Gastroesophageal sphincter (tissue), 4 donors: Measurements from ENCODE around the gene C3orf20. TPM values are rescaled to one million over a fixed set of nuclear protein-coding genes. Genes with fewer than 3 reads are reported as not detected.

Source experiments
- ATAC-seq: fragments of 150-250 bp; one replicate; pipeline ENCODE4 v1.9.1; 2016; ENCODE audit warnings: mild to moderate bottlenecking, moderate library complexity
- H3K27ac ChIP-seq, 4 donors: fragments of 200-600 bp; sonication (generic) in 3 of 4; 1 replicate in 3 of 4; 2 replicates in 1 of 4; pipeline ENCODE4 v1.5.1; 2016 to 2019
- H3K27me3 ChIP-seq: fragments of 200-600 bp; sonication (generic); one replicate; pipeline ENCODE4 v1.5.1; 2019
- H3K36me3 ChIP-seq, 2 donors: fragments of 200-600 bp; sonication (generic); one replicate each; pipeline ENCODE4 v1.5.1; 2019; ENCODE audit warnings: control low read depth in 1 of 2
- H3K4me1 ChIP-seq, 3 donors: fragments of 200-600 bp; sonication (generic); 1 replicate in 2 of 3; 2 replicates in 1 of 3; pipeline ENCODE4 v1.5.1; 2016 to 2019; ENCODE audit warnings: control low read depth in 2 of 3
- H3K4me3 ChIP-seq, 2 donors: fragments of 200-600 bp; sonication (generic); one replicate each; pipeline ENCODE4 v1.5.1; 2019; ENCODE audit warnings: mild to moderate bottlenecking in 1 of 2, moderate library complexity in 1 of 2
- H3K9me3 ChIP-seq, 3 donors: fragments of 200-600 bp; sonication (generic); one replicate each; pipeline ENCODE4 v1.5.1; 2017 to 2019; ENCODE audit warnings: control low read depth in 2 of 3
- CTCF ChIP-seq, 4 experiments: fragments of 200-600 bp in 2 of 4; fragments of 450-650 bp in 2 of 4; sonication (generic) in 1 of 4; IDR thresholded peaks; one replicate each; pipeline ENCODE4 v1.5.1; 2017 to 2019; ENCODE audit warnings: antibody characterized with exemption in 4 of 4, mild to moderate bottlenecking in 2 of 4, moderate library complexity in 2 of 4
- EP300 ChIP-seq: sonication (generic); formaldehyde crosslinking; IDR thresholded peaks from one replicate; pipeline ENCODE4 v1.6.1; 2017; ENCODE audit warnings: antibody characterized with exemption, mild to moderate bottlenecking
- POLR2A ChIP-seq, 2 donors: fragments of 450-650 bp; IDR thresholded peaks; one replicate each; pipeline ENCODE4 v1.6.1; 2017; ENCODE audit warnings: antibody characterized with exemption in 2 of 2, mild to moderate bottlenecking in 2 of 2, moderate library complexity in 1 of 2
- POLR2AphosphoS5 ChIP-seq: sonication (generic); formaldehyde crosslinking; IDR thresholded peaks from one replicate; pipeline ENCODE4 v1.6.1; 2017; ENCODE audit warnings: antibody characterized with exemption
- WGBS, 2 donors: methylation state at CpG; one replicate each; pipeline ENCODE4 v1.1.5; 2018; ENCODE audit warnings: low coverage in 1 of 2; 5-methylcytosine and 5-hydroxymethylcytosine counted together
- total RNA-seq, 4 donors: library from RNA; depleted of rRNA; stranded (reverse); fragments of >200 nt; gene quantifications; one replicate each; pipeline ENCODE4 v1.1.0, GENCODE V29; 2016

Gene C3orf20
- total RNA-seq, 4 donors from 2014 or later, result 0.13 TPM; not detected in 3

DNA sequence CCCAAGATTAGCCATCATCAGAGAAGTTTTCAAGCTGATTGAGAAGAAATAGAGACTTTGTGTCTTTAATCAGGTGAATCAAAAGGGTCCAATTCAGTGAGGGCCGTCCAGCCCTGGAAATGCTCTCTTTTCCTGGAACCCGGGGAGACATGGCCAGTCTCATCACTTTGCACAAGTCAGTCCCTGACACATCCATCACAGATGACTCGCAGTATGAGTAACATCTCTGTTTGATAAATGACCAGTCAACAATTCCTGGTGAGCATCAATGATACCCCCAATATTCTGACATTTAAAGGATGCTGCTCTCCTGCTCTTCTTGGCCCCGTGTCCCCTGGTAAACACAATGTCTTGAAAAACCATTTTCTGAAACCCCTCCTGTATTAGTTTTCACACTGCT is 26.7 kb downstream of the C3orf20 start:
- TF ChIP-seq POLR2A (IDR thresholded peaks at IDR 0.05) (no peak), EP300 (no peak), CTCF (IDR thresholded peaks at IDR 0.05) (no peak), POLR2AphosphoS5 (no peak)
- ATAC-seq, result no peak

GRCh38 chr3:14703128-14703750 is 28.3 kb downstream of the C3orf20 start:
- 60% methylated on average over 1 of the region's 9 CpGs; no CpG with 5 or more reads in 1 of the 2 donors for WGBS, 2 donors
- ATAC-seq, result no peak

More for the DNA sequence above, 26.7 kb downstream of the C3orf20 start:
- Histone ChIP-seq H3K4me3 (no peak overlapping the region), H3K9me3 (no peaks in the 10 kb centered on the region), H3K36me3 (no peaks in the 10 kb centered on the region), H3K27me3 (no peaks in the 10 kb centered on the region), H3K4me1 (no peaks in the 10 kb centered on the region), H3K27ac (no peak overlapping the region)
- 83 to 100% methylated on average over 1 of the region's 4 CpGs for WGBS, 2 donors

DNA sequence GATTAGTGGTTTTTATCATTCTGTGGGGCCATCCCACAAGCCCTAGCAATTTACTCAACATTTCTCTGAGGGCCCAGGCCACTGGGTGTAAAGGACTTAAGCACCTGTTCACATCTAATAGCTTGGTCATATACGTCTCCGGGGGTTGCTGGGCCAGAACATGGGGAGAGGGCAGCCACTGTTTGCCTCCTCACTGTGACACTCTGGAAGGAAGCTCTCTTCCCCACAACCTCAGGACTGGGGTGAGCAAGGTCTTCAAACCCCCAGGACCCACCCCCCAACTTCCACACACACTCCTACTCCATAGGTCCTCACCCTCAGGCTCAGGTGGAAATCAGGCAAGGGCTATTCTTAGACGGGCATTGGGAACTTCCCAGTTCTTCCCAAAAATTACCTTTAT is 28.9 kb downstream of the C3orf20 start:
- Histone ChIP-seq H3K4me1 (no peaks in the 10 kb centered on the region), H3K36me3 (no peaks in the 10 kb centered on the region), H3K4me3 (no peak overlapping the region), H3K27ac (no peak overlapping the region), H3K27me3 (no peaks in the 10 kb centered on the region), H3K9me3 (peaks cover 0 to 9% (median 0%) of the 10 kb centered on the region in 3 donors)
- WGBS, 2 donors, result 67% methylated on average over 2 of the region's 3 CpGs; no CpG with 5 or more reads in 1 of the 2 donors
- TF ChIP-seq POLR2AphosphoS5, result no peak
- TF ChIP-seq CTCF (IDR thresholded peaks at IDR 0.05), result no peak
- TF ChIP-seq POLR2A (IDR thresholded peaks at IDR 0.05), result no peak
- TF ChIP-seq EP300, result no peak
- no peak for ATAC-seq

More at GRCh38 chr3:14703128-14703750, 28.3 kb downstream of the C3orf20 start:
- TF ChIP-seq POLR2A (IDR thresholded peaks at IDR 0.05), result no peak
- TF ChIP-seq EP300, result no peak
- no peak for TF ChIP-seq POLR2AphosphoS5
- no peak for TF ChIP-seq CTCF (IDR thresholded peaks at IDR 0.05)
- Histone ChIP-seq H3K9me3 (peaks cover 0 to 4% (median 0%) of the 10 kb centered on the region in 3 donors), H3K4me3 (no peak overlapping the region), H3K4me1 (no peaks in the 10 kb centered on the region), H3K27me3 (no peaks in the 10 kb centered on the region), H3K36me3 (no peaks in the 10 kb centered on the region), H3K27ac (no peak overlapping the region)

DNA sequence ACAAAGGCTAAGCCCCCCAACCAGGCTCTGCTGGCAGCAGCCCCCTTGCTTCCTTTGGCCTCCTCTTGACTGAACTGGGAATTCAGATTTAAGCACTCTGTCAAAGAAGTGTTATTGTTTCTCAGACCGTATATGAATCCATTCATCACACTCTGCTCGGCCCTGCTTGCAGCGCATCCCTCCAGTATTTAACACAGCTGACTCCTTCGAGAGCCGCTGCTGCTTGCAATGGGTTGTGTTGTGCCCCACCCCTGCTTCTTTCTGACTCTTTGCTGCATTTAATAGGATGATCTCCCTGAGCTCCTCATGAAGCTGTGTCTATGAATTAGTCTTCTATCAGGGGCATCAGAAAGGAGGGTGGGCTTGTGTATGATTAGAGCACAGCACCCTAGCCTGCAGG is 31.2 kb downstream of the C3orf20 start:
- no peaks in the 10 kb centered on the region for H3K4me1 ChIP-seq
- H3K27me3 ChIP-seq, result no peaks in the 10 kb centered on the region
- H3K4me3 ChIP-seq, result no peak overlapping the region
- no peak for ATAC-seq
- H3K36me3 ChIP-seq, result no peaks in the 10 kb centered on the region
- TF ChIP-seq POLR2AphosphoS5, result no peak
- TF ChIP-seq POLR2A (IDR thresholded peaks at IDR 0.05), result no peak
- TF ChIP-seq CTCF (IDR thresholded peaks at IDR 0.05), result no peak
- TF ChIP-seq EP300, result no peak
- peaks cover 0 to 9% (median 0%) of the 10 kb centered on the region in 3 donors for H3K9me3 ChIP-seq
- 69% methylated on average over 5 of the region's 5 CpGs for WGBS, 2 donors
- no peak overlapping the region for H3K27ac ChIP-seq

DNA sequence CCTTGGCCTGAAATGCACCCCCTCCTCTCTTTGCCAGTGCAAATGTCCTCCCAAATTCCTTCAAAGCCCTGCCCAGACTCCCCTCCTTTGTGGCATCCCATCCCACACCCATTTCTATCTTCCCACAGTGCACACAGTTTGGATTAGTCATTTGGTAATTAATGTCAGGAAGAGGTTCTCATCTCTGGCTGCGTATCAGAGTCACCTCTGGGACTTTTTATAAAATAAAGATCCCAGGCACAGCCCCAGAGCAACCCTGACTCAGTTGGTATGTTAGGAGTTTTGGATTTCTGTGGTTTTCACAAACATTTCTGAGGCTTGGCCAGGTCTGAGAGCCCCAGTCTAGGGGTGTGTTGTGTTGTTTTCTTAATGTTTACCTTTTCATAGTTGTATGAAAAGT is 41.6 kb downstream of the C3orf20 start:
- H3K9me3 ChIP-seq, result peaks cover 0 to 16% (median 0%) of the 10 kb centered on the region in 3 donors
- no peaks in the 10 kb centered on the region for H3K27me3 ChIP-seq
- H3K27ac ChIP-seq, result no peak overlapping the region
- no peak for TF ChIP-seq POLR2AphosphoS5
- no peak for TF ChIP-seq EP300
- no peak for TF ChIP-seq CTCF (IDR thresholded peaks at IDR 0.05)
- no peak overlapping the region for H3K4me3 ChIP-seq
- no peaks in the 10 kb centered on the region for H3K36me3 ChIP-seq
- WGBS, 2 donors, result 20 to 40% methylated on average over 1 of the region's 1 CpG
- no peaks in the 10 kb centered on the region for H3K4me1 ChIP-seq
- ATAC-seq, result no peak
